H1 (cell line): ENCODE data around the gene WDR27. TPM values are rescaled to one million over a fixed set of nuclear protein-coding genes. Genes with fewer than 3 reads are reported as not detected.

Source experiments
- CTBP2 ChIP-seq: IDR thresholded peaks from 2 replicates; pipeline ENCODE4 v1.7.0; 2011; ENCODE audit warnings: borderline replicate concordance, mild to moderate bottlenecking, moderate library complexity, mixed read lengths, low read length; ENCODE audit not compliant: insufficient read depth, insufficient read length
- TCF12 ChIP-seq: IDR thresholded peaks from 2 replicates; pipeline ENCODE4 v1.6.1; 2011; ENCODE audit warnings: low read depth, mild to moderate bottlenecking, low read length
- polyA plus RNA-seq, 7 experiments: library from polyadenylated mRNA; depleted of rRNA in 3 of 7; stranded (reverse) in 5 of 7; unstranded in 2 of 7; fragments of >200 nt in 5 of 7; fragments of 200-250 nt in 2 of 7; gene quantifications; 1 replicate in 5 of 7; 2 replicates in 1 of 7; 4 replicates in 1 of 7; pipeline versions ENCODE4 v1.2.1 to v1.2.3, GENCODE V29; 2011 to 2013; ENCODE audit warnings: missing spikeins in 2 of 7, mixed read lengths in 2 of 7
- total RNA-seq: library from RNA; stranded (reverse); fragmentation: NEBNext Ultra II Directional; extraction: Animal tissue kit (Norgen Biotek cat#: 25700); gene quantifications from 2 replicates; pipeline ENCODE4 v1.2.1, GENCODE V29; 2021
- TF ChIP-seq, protein P1 (sequence below): fragments of 300-600 bp; sonication (generic); IDR thresholded peaks from 2 replicates; pipeline ENCODE4 v1.7.1; 2012; ENCODE audit warnings: low read length, moderate library complexity, mild to moderate bottlenecking, inconsistent platforms; ENCODE audit not compliant: insufficient replicate concordance

WDR27 gene
- total and polyA plus RNA-seq, 2 of the 8 experiments (the other 6 are each of a cell fraction or from before 2014, with no cell fraction given), result 53.6 to 68.6 TPM

DNA sequence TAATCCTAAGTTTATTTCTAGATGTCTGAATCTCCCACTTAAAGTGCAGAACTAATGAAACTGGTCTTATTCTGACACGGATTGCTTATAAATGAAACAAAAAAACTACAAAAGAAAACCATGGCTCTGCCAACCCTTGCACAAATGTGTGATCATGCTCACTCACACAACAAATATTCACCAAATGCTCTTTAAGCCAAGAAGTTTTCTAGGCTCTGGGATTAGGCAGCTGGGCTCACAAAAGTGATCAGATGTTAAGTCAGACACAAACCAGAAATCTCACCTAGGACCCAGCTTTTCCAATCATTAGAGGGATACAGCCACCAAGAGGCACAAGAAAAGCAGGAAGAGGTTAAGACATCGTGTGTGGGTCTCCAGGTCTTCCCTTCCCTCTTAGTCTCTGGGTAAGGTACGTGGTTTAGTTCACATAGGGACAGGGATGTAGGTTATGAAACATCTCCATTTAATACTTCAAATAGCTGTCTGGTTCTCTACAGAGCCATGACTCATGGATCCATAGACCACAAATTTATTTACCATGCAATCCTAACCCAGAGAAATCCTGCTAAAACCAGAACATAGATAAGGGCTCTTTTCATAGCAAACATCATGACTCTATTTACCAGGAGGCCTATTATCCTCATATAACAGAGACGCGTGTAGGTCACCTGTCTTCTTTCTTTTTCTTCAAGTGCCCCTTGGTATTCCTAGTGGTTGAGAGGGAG, 165.2 kb downstream of the WDR27 start (continued):
- TF ChIP-seq, protein P1, sequence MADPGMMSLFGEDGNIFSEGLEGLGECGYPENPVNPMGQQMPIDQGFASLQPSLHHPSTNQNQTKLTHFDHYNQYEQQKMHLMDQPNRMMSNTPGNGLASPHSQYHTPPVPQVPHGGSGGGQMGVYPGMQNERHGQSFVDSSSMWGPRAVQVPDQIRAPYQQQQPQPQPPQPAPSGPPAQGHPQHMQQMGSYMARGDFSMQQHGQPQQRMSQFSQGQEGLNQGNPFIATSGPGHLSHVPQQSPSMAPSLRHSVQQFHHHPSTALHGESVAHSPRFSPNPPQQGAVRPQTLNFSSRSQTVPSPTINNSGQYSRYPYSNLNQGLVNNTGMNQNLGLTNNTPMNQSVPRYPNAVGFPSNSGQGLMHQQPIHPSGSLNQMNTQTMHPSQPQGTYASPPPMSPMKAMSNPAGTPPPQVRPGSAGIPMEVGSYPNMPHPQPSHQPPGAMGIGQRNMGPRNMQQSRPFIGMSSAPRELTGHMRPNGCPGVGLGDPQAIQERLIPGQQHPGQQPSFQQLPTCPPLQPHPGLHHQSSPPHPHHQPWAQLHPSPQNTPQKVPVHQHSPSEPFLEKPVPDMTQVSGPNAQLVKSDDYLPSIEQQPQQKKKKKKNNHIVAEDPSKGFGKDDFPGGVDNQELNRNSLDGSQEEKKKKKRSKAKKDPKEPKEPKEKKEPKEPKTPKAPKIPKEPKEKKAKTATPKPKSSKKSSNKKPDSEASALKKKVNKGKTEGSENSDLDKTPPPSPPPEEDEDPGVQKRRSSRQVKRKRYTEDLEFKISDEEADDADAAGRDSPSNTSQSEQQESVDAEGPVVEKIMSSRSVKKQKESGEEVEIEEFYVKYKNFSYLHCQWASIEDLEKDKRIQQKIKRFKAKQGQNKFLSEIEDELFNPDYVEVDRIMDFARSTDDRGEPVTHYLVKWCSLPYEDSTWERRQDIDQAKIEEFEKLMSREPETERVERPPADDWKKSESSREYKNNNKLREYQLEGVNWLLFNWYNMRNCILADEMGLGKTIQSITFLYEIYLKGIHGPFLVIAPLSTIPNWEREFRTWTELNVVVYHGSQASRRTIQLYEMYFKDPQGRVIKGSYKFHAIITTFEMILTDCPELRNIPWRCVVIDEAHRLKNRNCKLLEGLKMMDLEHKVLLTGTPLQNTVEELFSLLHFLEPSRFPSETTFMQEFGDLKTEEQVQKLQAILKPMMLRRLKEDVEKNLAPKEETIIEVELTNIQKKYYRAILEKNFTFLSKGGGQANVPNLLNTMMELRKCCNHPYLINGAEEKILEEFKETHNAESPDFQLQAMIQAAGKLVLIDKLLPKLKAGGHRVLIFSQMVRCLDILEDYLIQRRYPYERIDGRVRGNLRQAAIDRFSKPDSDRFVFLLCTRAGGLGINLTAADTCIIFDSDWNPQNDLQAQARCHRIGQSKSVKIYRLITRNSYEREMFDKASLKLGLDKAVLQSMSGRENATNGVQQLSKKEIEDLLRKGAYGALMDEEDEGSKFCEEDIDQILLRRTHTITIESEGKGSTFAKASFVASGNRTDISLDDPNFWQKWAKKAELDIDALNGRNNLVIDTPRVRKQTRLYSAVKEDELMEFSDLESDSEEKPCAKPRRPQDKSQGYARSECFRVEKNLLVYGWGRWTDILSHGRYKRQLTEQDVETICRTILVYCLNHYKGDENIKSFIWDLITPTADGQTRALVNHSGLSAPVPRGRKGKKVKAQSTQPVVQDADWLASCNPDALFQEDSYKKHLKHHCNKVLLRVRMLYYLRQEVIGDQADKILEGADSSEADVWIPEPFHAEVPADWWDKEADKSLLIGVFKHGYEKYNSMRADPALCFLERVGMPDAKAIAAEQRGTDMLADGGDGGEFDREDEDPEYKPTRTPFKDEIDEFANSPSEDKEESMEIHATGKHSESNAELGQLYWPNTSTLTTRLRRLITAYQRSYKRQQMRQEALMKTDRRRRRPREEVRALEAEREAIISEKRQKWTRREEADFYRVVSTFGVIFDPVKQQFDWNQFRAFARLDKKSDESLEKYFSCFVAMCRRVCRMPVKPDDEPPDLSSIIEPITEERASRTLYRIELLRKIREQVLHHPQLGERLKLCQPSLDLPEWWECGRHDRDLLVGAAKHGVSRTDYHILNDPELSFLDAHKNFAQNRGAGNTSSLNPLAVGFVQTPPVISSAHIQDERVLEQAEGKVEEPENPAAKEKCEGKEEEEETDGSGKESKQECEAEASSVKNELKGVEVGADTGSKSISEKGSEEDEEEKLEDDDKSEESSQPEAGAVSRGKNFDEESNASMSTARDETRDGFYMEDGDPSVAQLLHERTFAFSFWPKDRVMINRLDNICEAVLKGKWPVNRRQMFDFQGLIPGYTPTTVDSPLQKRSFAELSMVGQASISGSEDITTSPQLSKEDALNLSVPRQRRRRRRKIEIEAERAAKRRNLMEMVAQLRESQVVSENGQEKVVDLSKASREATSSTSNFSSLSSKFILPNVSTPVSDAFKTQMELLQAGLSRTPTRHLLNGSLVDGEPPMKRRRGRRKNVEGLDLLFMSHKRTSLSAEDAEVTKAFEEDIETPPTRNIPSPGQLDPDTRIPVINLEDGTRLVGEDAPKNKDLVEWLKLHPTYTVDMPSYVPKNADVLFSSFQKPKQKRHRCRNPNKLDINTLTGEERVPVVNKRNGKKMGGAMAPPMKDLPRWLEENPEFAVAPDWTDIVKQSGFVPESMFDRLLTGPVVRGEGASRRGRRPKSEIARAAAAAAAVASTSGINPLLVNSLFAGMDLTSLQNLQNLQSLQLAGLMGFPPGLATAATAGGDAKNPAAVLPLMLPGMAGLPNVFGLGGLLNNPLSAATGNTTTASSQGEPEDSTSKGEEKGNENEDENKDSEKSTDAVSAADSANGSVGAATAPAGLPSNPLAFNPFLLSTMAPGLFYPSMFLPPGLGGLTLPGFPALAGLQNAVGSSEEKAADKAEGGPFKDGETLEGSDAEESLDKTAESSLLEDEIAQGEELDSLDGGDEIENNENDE, result no peak
- TF ChIP-seq CTBP2 (no peak), TCF12 (no peak)
